ENCODE results near the gene IDI1.

DNA sequence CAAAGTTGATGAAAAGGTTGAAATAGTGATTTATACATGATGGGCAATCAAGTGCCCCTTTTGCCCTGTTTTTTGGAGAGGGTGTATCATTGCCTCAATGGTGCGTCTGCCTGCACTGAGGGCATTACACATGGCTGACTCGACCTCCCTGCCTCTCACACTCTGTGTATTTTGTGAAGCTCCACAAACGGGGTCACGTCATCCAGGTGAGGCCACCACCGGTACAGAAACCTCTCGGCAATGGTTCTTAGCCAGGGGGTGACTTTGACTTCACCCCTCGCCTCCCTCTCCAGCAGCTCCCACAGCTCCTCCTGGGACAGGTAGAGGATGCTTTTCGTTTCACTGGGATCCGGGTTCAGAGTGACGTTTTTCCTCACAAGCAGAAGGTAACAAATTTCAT lies 29.6 kb downstream of the IDI1 start:
- TF ChIP-seq, protein P1, sequence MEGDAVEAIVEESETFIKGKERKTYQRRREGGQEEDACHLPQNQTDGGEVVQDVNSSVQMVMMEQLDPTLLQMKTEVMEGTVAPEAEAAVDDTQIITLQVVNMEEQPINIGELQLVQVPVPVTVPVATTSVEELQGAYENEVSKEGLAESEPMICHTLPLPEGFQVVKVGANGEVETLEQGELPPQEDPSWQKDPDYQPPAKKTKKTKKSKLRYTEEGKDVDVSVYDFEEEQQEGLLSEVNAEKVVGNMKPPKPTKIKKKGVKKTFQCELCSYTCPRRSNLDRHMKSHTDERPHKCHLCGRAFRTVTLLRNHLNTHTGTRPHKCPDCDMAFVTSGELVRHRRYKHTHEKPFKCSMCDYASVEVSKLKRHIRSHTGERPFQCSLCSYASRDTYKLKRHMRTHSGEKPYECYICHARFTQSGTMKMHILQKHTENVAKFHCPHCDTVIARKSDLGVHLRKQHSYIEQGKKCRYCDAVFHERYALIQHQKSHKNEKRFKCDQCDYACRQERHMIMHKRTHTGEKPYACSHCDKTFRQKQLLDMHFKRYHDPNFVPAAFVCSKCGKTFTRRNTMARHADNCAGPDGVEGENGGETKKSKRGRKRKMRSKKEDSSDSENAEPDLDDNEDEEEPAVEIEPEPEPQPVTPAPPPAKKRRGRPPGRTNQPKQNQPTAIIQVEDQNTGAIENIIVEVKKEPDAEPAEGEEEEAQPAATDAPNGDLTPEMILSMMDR (IDR thresholded peaks at IDR 0.05; ENCODE audit: insufficient read depth, low read length, poor library complexity, severe bottlenecking), result no peak
- no peak for TF ChIP-seq EZH2phosphoT487 (conservative IDR thresholded peaks at IDR 0.05; ENCODE audit: low read length)

All from SU-DHL-6 (cell line).